IMR-90 (cell line): Measurements from ENCODE around the gene PPP1R9A. TPM values are rescaled to one million over a fixed set of nuclear protein-coding genes. Genes with fewer than 3 reads are reported as not detected.

Experiments
- ATAC-seq: fragments of 200-7000 bp; cut with Tn5 transposase; 2 replicates; pipeline ENCODE4 v1.9.1; 2020; ENCODE audit warnings: low read depth, mild to moderate bottlenecking, moderate library complexity
- BruUV-seq: library from RNA; stranded (reverse); fragments of 400-500 nt; replicated peaks from 2 replicates; lab custom pipeline; 2021; lab: Mats Ljungman, UMichigan
- CTCF ChIA-PET: fragments of 300-600 bp; formaldehyde crosslinking; extraction: SDS; loops from one replicate; lab custom pipeline; 2021; ENCODE audit warnings: antibody characterized with exemption; lab: Yijun Ruan, JAX
- POLR2A ChIA-PET: fragments of 300-600 bp; sonication (Branson Sonifier 250); formaldehyde crosslinking; loops from one replicate; lab custom pipeline; 2022; ENCODE audit warnings: antibody characterized with exemption; ENCODE audit not compliant: unreplicated experiment; lab: Charles Lee
- DNase-seq: peaks from one replicate; pipeline ENCODE4 v3.0.0; 2013
- H2AFZ ChIP-seq: replicated peaks from 2 replicates; pipeline ENCODE3; 2013; ENCODE audit warnings: low read length, mild to moderate bottlenecking; ENCODE audit not compliant: poor library complexity
- H2AK5ac ChIP-seq: 2 replicates; pipeline ENCODE4 v1.6.1; 2013; ENCODE audit warnings: low read depth, low read length, inconsistent platforms
- H2AK9ac ChIP-seq: replicated peaks from 2 replicates; pipeline ENCODE3; 2013; ENCODE audit warnings: mild to moderate bottlenecking, low read depth, low read length, moderate library complexity; ENCODE audit not compliant: poor library complexity
- H2BK120ac ChIP-seq: 2 replicates; pipeline ENCODE4 v1.6.1; 2013; ENCODE audit warnings: low read depth, low read length, inconsistent platforms
- H2BK15ac ChIP-seq: 3 replicates; pipeline ENCODE4 v1.6.1; 2013; ENCODE audit warnings: low read depth, low read length, inconsistent platforms
- H2BK20ac ChIP-seq: 2 replicates; pipeline ENCODE4 v1.6.1; 2013; ENCODE audit warnings: low read depth, mild to moderate bottlenecking, inconsistent platforms, low read length, moderate library complexity
- H2BK5ac ChIP-seq: 2 replicates; pipeline ENCODE4 v1.6.1; 2013; ENCODE audit warnings: mild to moderate bottlenecking, low read depth, low read length, inconsistent platforms; ENCODE audit not compliant: poor library complexity, severe bottlenecking
- H3K14ac ChIP-seq: replicated peaks from 2 replicates; pipeline ENCODE4 v1.6.1; 2013; ENCODE audit warnings: low read depth, low read length, inconsistent platforms
- H3K18ac ChIP-seq: 2 replicates; pipeline ENCODE4 v1.6.1; 2013; ENCODE audit warnings: low read depth, low read length, control low read depth
- H3K23ac ChIP-seq: 2 replicates; pipeline ENCODE4 v1.6.1; 2013; ENCODE audit warnings: low read depth, low read length, inconsistent platforms
- H3K27ac ChIP-seq: 2 replicates; pipeline ENCODE4 v1.5.1; 2013; ENCODE audit warnings: mild to moderate bottlenecking, control low read depth, low read length; ENCODE audit not compliant: insufficient read depth
- H3K27me3 ChIP-seq: 2 replicates; pipeline ENCODE4 v1.6.1; 2013; ENCODE audit warnings: low read length; ENCODE audit not compliant: control insufficient read depth, insufficient read depth
- H3K36me3 ChIP-seq: 2 replicates; pipeline ENCODE4 v1.6.1; 2013; ENCODE audit warnings: low read length, mixed read lengths; ENCODE audit not compliant: control insufficient read depth, insufficient read depth
- H3K4ac ChIP-seq: 2 replicates; pipeline ENCODE4 v1.6.1; 2013; ENCODE audit warnings: low read depth, low read length, inconsistent platforms
- H3K4me1 ChIP-seq: 2 replicates; pipeline ENCODE4 v1.6.1; 2013; ENCODE audit warnings: low read length, mixed read lengths; ENCODE audit not compliant: control insufficient read depth, insufficient read depth
- H3K4me2 ChIP-seq: 2 replicates; pipeline ENCODE4 v1.6.1; 2013; ENCODE audit warnings: low read depth, mild to moderate bottlenecking, control low read depth, low read length, moderate library complexity
- H3K4me3 ChIP-seq: 2 replicates; pipeline ENCODE4 v1.5.1; 2013; ENCODE audit warnings: low read depth, mild to moderate bottlenecking, control low read depth, low read length, moderate library complexity; ENCODE audit not compliant: insufficient read depth
- H3K56ac ChIP-seq: 2 replicates; pipeline ENCODE4 v1.6.1; 2013; ENCODE audit warnings: low read length, inconsistent platforms; ENCODE audit not compliant: insufficient read depth; ENCODE audit errors: extremely low read depth
- H3K79me1 ChIP-seq, 2 experiments: 2 replicates each; pipeline ENCODE4 v1.6.1; 2013; ENCODE audit warnings: low read length in 2 of 2, inconsistent platforms in 1 of 2, low read depth in 1 of 2
- H3K9ac ChIP-seq: 2 replicates; pipeline ENCODE4 v1.6.1; 2013; ENCODE audit warnings: low read depth, low read length, control low read depth
- H3K9me1 ChIP-seq: 2 replicates; pipeline ENCODE4 v1.6.1; 2013; ENCODE audit warnings: low read length, inconsistent platforms; ENCODE audit not compliant: insufficient read depth
- H3K9me3 ChIP-seq: 2 replicates; pipeline ENCODE4 v1.6.1; 2013; ENCODE audit warnings: low read length; ENCODE audit not compliant: control insufficient read depth, insufficient read depth
- H4K20me1 ChIP-seq: 2 replicates; pipeline ENCODE4 v1.6.1; 2013; ENCODE audit warnings: low read length, inconsistent platforms; ENCODE audit not compliant: insufficient read depth
- H4K5ac ChIP-seq: 2 replicates; pipeline ENCODE4 v1.6.1; 2013; ENCODE audit warnings: mild to moderate bottlenecking, low read depth, low read length, control low read depth
- H4K8ac ChIP-seq, 2 experiments: 2 replicates each; pipeline ENCODE4 v1.6.1; 2013; ENCODE audit warnings: low read depth in 2 of 2, low read length in 2 of 2, control low read depth in 1 of 2, inconsistent platforms in 1 of 2
- H4K91ac ChIP-seq: 2 replicates; pipeline ENCODE4 v1.6.1; 2013; ENCODE audit warnings: low read depth, low read length, inconsistent platforms; ENCODE audit not compliant: insufficient read depth
- BHLHE40 ChIP-seq: fragments of 150-350 bp; IDR thresholded peaks from 2 replicates; pipeline ENCODE4 v1.6.1; 2016; ENCODE audit warnings: mild to moderate bottlenecking, low read depth, low read length
- CEBPB ChIP-seq: IDR thresholded peaks from 2 replicates; pipeline ENCODE4 v1.6.1; 2012; ENCODE audit warnings: low read depth, low read length, improper control_type of control experiment
- CHD1 ChIP-seq: IDR thresholded peaks from 2 replicates; pipeline ENCODE4 v1.6.1; 2012; ENCODE audit warnings: low read depth, low read length, improper control_type of control experiment
- CTCF ChIP-seq: conservative IDR thresholded peaks from 2 replicates; pipeline ENCODE4 v1.5.1; 2012; ENCODE audit warnings: mild to moderate bottlenecking, low read depth, low read length, improper control_type of control experiment
- ELK1 ChIP-seq: fragments of 150-350 bp; IDR thresholded peaks from 2 replicates; pipeline ENCODE4 v1.6.1; 2016; ENCODE audit warnings: low read depth, mild to moderate bottlenecking, low read length, moderate library complexity, borderline replicate concordance
- FOS ChIP-seq: fragments of 150-350 bp; IDR thresholded peaks from 2 replicates; pipeline ENCODE4 v1.6.1; 2016; ENCODE audit warnings: low read depth, low read length
- MAFK ChIP-seq: IDR thresholded peaks from 2 replicates; pipeline ENCODE4 v1.6.1; 2012; ENCODE audit warnings: low read depth, low read length, improper control_type of control experiment
- MAZ ChIP-seq: IDR thresholded peaks from 2 replicates; pipeline ENCODE4 v1.6.1; 2012; ENCODE audit warnings: low read depth, mild to moderate bottlenecking, low read length, improper control_type of control experiment, moderate library complexity, borderline replicate concordance
- MXI1 ChIP-seq: IDR thresholded peaks from 2 replicates; pipeline ENCODE4 v1.6.1; 2012; ENCODE audit warnings: low read depth, mild to moderate bottlenecking, low read length, moderate library complexity, borderline replicate concordance
- NFE2L2 ChIP-seq: fragments of 150-350 bp; IDR thresholded peaks from 2 replicates; pipeline ENCODE4 v1.6.1; 2016; ENCODE audit warnings: low read depth, mild to moderate bottlenecking, low read length
- POLR2A ChIP-seq: IDR thresholded peaks from 2 replicates; pipeline ENCODE4 v1.6.1; 2012; ENCODE audit warnings: mild to moderate bottlenecking, low read depth, low read length
- RCOR1 ChIP-seq: IDR thresholded peaks from 2 replicates; pipeline ENCODE4 v1.6.1; 2012; ENCODE audit warnings: mild to moderate bottlenecking, low read length, improper control_type of control experiment; ENCODE audit not compliant: insufficient replicate concordance
- RFX5 ChIP-seq: IDR thresholded peaks from 2 replicates; pipeline ENCODE4 v1.8.0; 2012; ENCODE audit warnings: low read depth, mild to moderate bottlenecking, low read length, moderate library complexity
- SMC3 ChIP-seq: fragments of 150-350 bp; IDR thresholded peaks from 2 replicates; pipeline ENCODE4 v1.6.1; 2016; ENCODE audit warnings: low read depth, mild to moderate bottlenecking, antibody characterized with exemption, low read length, moderate library complexity
- USF2 ChIP-seq: fragments of 150-350 bp; IDR thresholded peaks from 2 replicates; pipeline ENCODE4 v1.6.1; 2017; ENCODE audit warnings: mild to moderate bottlenecking, antibody characterized with exemption, low read length, low read depth
- WGBS, 2 experiments: methylation state at CpG; one replicate each; pipeline versions ENCODE4 v1.1.5 to v1.1.7; 2013; ENCODE audit warnings: missing lambda C conversion rate in 2 of 2; ENCODE audit not compliant: insufficient read length in 1 of 2; ENCODE audit errors: extremely low coverage in 2 of 2; 5-methylcytosine and 5-hydroxymethylcytosine counted together
- dilution Hi-C: fragments of 300-500 bp; cut with HindIII; formaldehyde crosslinking; loops from one replicate; pipeline ENCODE4 v1.14.3; 2018; ENCODE audit warnings: low sequenced_read_pairs; ENCODE audit not compliant: unreplicated experiment
- in situ Hi-C: fragments of 300-500 bp; cut with MboI; formaldehyde crosslinking; loops from 3 replicates; pipeline ENCODE4 v1.14.3; 2019; ENCODE audit warnings: low sequenced_read_pairs, inconsistent platforms, mixed read lengths
- intact Hi-C: fragments of 100-400 bp; cut with micrococcal nuclease; formaldehyde crosslinking; loops from 2 replicates; pipeline ENCODE4 v1.10.0; 2022
- polyA plus RNA-seq, 3 experiments: library from polyadenylated mRNA; depleted of rRNA; stranded (reverse); fragments of >200 nt; gene quantifications; 2 replicates each; pipeline ENCODE4 v1.2.3, GENCODE V29; 2012; ENCODE audit warnings: low replicate concordance in 1 of 3
- total RNA-seq: library from RNA; depleted of rRNA; stranded (reverse); fragments of >200 nt; gene quantifications from 2 replicates; pipeline ENCODE4 v1.2.3, GENCODE V29; 2012

The PPP1R9A gene
- total and polyA plus RNA-seq, 2 of the 4 experiments (the other 2 are of a cell fraction) = not detected

GRCh38 chr7:95099106-95099505 is 191.7 kb downstream of the PPP1R9A start:
- no peaks in the 10 kb centered on the region for H4K20me1 ChIP-seq
- no peaks in the 10 kb centered on the region for H3K4me1 ChIP-seq
- H3K9me1 ChIP-seq = no peaks in the 10 kb centered on the region
- H3K56ac ChIP-seq = no peak overlapping the region
- H3K36me3 ChIP-seq = no peaks in the 10 kb centered on the region
- no peak overlapping the region for H3K4me3 ChIP-seq
- no peak overlapping the region for H3K4ac ChIP-seq
- in situ Hi-C loops (no loop called here), intact Hi-C loops (no loop called here), dilution Hi-C loops (no loop called here)
- POLR2A ChIA-PET = no interaction called here
- H2AK9ac ChIP-seq = no peak overlapping the region
- H2BK5ac ChIP-seq = no peak overlapping the region
- no peak overlapping the region for H2AFZ ChIP-seq
- no peak overlapping the region for H3K14ac ChIP-seq
- H4K91ac ChIP-seq = no peak overlapping the region
- H4K5ac ChIP-seq = no peak overlapping the region
- no peak overlapping the region for H2BK120ac ChIP-seq
- no peak overlapping the region for H4K8ac ChIP-seq
- no peak overlapping the region for H3K27ac ChIP-seq
- CTCF ChIA-PET = no interaction called here
- no peaks in the 10 kb centered on the region for H3K27me3 ChIP-seq
- no peak overlapping the region for H2AK5ac ChIP-seq
- no CpG with 5 or more reads among the region's 1 CpG for WGBS, 2 experiments
- no peak overlapping the region for H3K18ac ChIP-seq
- TF ChIP-seq RFX5 (no peak), CEBPB (no peak), CHD1 (no peak), POLR2A (no peak), CTCF (no peak), ELK1 (no peak), RCOR1 (no peak), MAFK (no peak), BHLHE40 (no peak), MXI1 (no peak), NFE2L2 (no peak), SMC3 (no peak), FOS (no peak), USF2 (no peak), MAZ (no peak)
- no peak overlapping the region for H3K4me2 ChIP-seq
- BruUV-seq = no TSS peak
- no peak for DNase-seq
- no peak overlapping the region for H2BK15ac ChIP-seq
- H3K79me1 ChIP-seq = no peaks in the 10 kb centered on the region
- no peaks in the 10 kb centered on the region for H3K9me3 ChIP-seq
- no peak overlapping the region for H2BK20ac ChIP-seq
- H3K9ac ChIP-seq = no peak overlapping the region
- no peak overlapping the region for H3K23ac ChIP-seq
- no peak for ATAC-seq
